Muscle of back (tissue), 11 donors: ENCODE results near the gene NSF. TPM values are rescaled to one million over a fixed set of nuclear protein-coding genes. Genes with fewer than 3 reads are reported as not detected.
A peak's percentile ranks its signal among the peaks of the same experiment; 100 is the strongest.
"Not testable (repeated sequence)": the region's sequence is repeated elsewhere in the genome, so short reads cannot be mapped to it uniquely, and the experiment has no call there.

Experiments
- DNase-seq, 3 donors: peaks; one replicate each; pipeline versions ENCODE4 v3.0.0 to v3.0.0-alpha.2; 2013
- polyA plus RNA-seq, 10 donors: library from polyadenylated mRNA; unstranded; fragments of 120-200 nt; gene quantifications; one replicate each; pipeline ENCODE4 v1.2.1, GENCODE V29; 2013; ENCODE audit not compliant: insufficient read length in 10 of 10

NSF gene
- polyA plus RNA-seq, 10 donors, result 19.7 to 27.7 (median 21.1) TPM

- DNase-seq, result not testable (repeated sequence)
These were observed 37.0 kb downstream of the NSF start for GRCh38 chr17:46627452-46627851.

GRCh38 chr17:46628753-46629436, 38.4 kb downstream of the NSF start:
- not testable (repeated sequence) for DNase-seq

GRCh38 chr17:46632146-46632545, 41.7 kb downstream of the NSF start:
- not testable (repeated sequence) for DNase-seq

GRCh38 chr17:46634844-46635243, 44.4 kb downstream of the NSF start:
- DNase-seq, result not testable (repeated sequence)

GRCh38 chr17:46641861-46642656, 51.6 kb downstream of the NSF start:
- DNase-seq, result not testable (repeated sequence)

- DNase-seq, result not testable (repeated sequence)
These were observed 56.8 kb downstream of the NSF start for GRCh38 chr17:46647251-46647650.

GRCh38 chr17:46647688-46648278, 57.3 kb downstream of the NSF start:
- DNase-seq, result not testable (repeated sequence)

GRCh38 chr17:46649246-46649645, 58.8 kb downstream of the NSF start:
- not testable (repeated sequence) for DNase-seq

- DNase-seq, result not testable (repeated sequence)
These were observed 61.7 kb downstream of the NSF start for GRCh38 chr17:46652024-46652643.

- not testable (repeated sequence) for DNase-seq
These were observed 67.8 kb downstream of the NSF start for GRCh38 chr17:46658235-46658634.

- not testable (repeated sequence) for DNase-seq
These were observed 69.2 kb downstream of the NSF start for GRCh38 chr17:46659702-46660101.

GRCh38 chr17:46663123-46663522, 72.7 kb downstream of the NSF start:
- DNase-seq, result not testable (repeated sequence)

GRCh38 chr17:46663552-46663951, 73.1 kb downstream of the NSF start:
- DNase-seq, result not testable (repeated sequence)

- not testable (repeated sequence) for DNase-seq
These were observed 75.5 kb downstream of the NSF start for GRCh38 chr17:46665969-46666368.

GRCh38 chr17:46670789-46671188, 80.3 kb downstream of the NSF start:
- not testable (repeated sequence) for DNase-seq

GRCh38 chr17:46672777-46673176, 82.3 kb downstream of the NSF start:
- not testable (repeated sequence) for DNase-seq

- not testable (repeated sequence) for DNase-seq
These were observed 87.3 kb downstream of the NSF start for GRCh38 chr17:46677819-46678218.

GRCh38 chr17:46683653-46684052, 93.2 kb downstream of the NSF start:
- DNase-seq, result not testable (repeated sequence)

GRCh38 chr17:46685284-46685683, 94.8 kb downstream of the NSF start:
- peak; percentile 1 to 58 (median 3) for DNase-seq

- not testable (repeated sequence) for DNase-seq
These were observed 101.7 kb downstream of the NSF start for GRCh38 chr17:46692196-46692595.

GRCh38 chr17:46693283-46693682, 102.8 kb downstream of the NSF start:
- DNase-seq, result not testable (repeated sequence)

- not testable (repeated sequence) for DNase-seq
These were observed 106.1 kb downstream of the NSF start for GRCh38 chr17:46696522-46696921.
